K562 treated with DMSO at 1 percent for 24 hours (cell line): Measurements from ENCODE around the gene UPK3A. TPM values are rescaled to one million over a fixed set of nuclear protein-coding genes. Genes with fewer than 3 reads are reported as not detected.

ENCODE experiments used
- total RNA-seq: library from RNA; unstranded; fragments of 300-600 nt; gene quantifications from 2 replicates; pipeline ENCODE4 v1.2.3, GENCODE V29; 2022; ENCODE audit warnings: low read depth; ENCODE audit not compliant: insufficient read depth

Gene UPK3A
- total RNA-seq: not detected in 2 replicates

DNA sequence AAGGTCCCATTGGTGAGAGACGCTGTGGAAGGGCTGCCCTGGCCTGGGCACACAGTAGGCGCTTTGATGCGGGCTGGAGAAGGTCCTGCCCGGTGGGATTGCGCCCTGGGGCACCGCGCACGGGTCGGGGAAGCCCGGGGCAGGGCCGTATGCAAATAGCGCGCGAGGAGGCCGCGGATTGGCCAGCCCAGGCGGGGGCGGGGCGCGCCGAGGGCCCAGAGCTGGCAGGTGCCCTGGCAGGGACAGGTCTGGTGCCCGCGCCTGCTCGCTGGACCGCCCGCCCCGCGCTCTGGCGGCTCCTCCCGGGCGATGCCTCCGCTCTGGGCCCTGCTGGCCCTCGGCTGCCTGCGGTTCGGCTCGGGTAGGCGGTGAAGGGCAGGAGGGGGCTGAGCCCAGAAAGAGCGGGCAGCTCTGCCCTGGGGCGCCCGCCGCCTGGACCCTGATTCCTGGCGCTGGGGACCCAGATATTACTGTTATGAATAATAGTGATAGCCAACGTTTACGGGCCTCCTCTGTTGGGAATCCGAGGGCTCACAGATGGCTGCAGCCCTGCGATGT lies at the start of gene UPK3A:
Gene UPK3A, plus strand, starts transcription at position 245 of the 558 bp plus-strand sequence. Its CDS starts 65 bp downstream, at position 310.

DNA sequence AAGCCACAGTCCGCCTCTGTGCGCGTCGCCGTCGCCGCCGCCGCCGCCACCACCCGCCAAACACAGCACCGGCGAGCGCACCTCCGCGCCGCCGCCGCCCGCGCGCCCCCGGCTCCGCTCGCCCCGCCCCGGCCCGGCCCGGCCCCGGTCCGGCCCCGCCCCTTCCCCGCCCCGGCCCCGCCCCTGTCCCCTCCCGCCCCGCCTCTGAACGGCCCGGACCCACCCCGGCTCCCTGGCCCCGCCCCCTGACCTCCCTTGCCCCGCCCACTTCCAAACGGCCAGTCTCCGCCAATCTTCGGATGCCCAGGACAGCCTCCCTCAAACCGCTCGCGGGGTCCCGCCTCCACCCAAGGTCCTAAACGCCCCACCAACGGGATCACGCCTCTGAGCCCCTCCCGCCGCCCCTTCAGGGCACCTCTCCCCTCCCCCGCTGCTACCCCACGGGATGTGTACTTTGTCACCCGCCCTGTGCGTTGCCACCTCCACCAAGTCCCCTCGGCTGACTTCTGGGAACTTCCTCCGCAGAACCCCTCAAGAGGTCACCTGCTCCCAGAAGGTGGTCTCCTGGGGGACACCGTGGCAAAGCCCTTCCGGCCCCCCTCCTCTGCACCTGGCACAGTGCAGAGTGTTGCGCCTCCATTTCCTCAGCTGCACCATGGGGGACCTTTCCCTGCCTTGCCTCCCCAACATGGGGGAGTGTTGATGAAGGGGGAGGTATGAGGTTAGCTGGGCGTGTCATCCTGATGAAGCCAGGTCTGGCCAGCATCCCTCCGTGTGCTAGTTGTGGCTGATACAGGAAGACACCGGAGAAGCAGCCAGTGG lies 43.7 kb upstream of the UPK3A start, which contains the start of gene KIAA0930:
Gene KIAA0930, minus strand, starts transcription at position 85 of the 822 bp plus-strand sequence. CDS start 191 bp downstream, outside the sequence.

GRCh38 chr22:45309422-45310227 lies 24.9 kb downstream of the UPK3A start, which contains the start of gene FAM118A:
TSS of gene FAM118A (plus strand) at chr22:45309934. CDS start at chr22:45322380, 12,446 bp downstream.

Other genes starting within 250 kb of the UPK3A start
- gene NUP50, start 121.0 kb upstream of the UPK3A start, total RNA-seq: 45.7 and 51.7 TPM in 2 replicates
- 12.4 and 12.5 TPM in 2 replicates for gene KIAA0930, start 44.1 kb upstream of the UPK3A start, total RNA-seq
- gene FAM118A, start 25.0 kb downstream of the UPK3A start, total RNA-seq: 47.2 and 60.2 TPM in 2 replicates
- not detected in 2 replicates for gene SMC1B, start 128.7 kb downstream of the UPK3A start, total RNA-seq
- gene RIBC2, start 128.7 kb downstream of the UPK3A start, total RNA-seq: not detected in 2 replicates
- not detected in 2 replicates for gene FBLN1, start 217.9 kb downstream of the UPK3A start, total RNA-seq